Heart right ventricle (tissue), 16 donors: ENCODE data around the gene CREBBP. TPM values are rescaled to one million over a fixed set of nuclear protein-coding genes. Genes with fewer than 3 reads are reported as not detected.

ENCODE experiments used
- ATAC-seq, 8 donors: fragments of 200-7000 bp; cut with Tn5 transposase; one replicate each; pipeline ENCODE4 v1.9.1; 2020; ENCODE audit warnings: mild to moderate bottlenecking in 8 of 8, moderate library complexity in 8 of 8, moderate number of reproducible peaks in 1 of 8
- DNase-seq, 2 donors: peaks; one replicate each; pipeline ENCODE4 v3.0.0-alpha.2; 2020
- H3K27ac ChIP-seq, 10 donors: fragments of 200-600 bp; sonication (generic) in 2 of 10; one replicate each; pipeline versions ENCODE4 v1.5.0 to v1.8.0; 2020 to 2022; ENCODE audit warnings: mild to moderate bottlenecking in 3 of 10
- H3K27me3 ChIP-seq, 7 donors: fragments of 200-600 bp; one replicate each; pipeline ENCODE4 v1.8.0; 2021 to 2022; ENCODE audit warnings: mild to moderate bottlenecking in 2 of 7
- H3K36me3 ChIP-seq, 9 donors: fragments of 200-600 bp; sonication (generic) in 1 of 9; one replicate each; pipeline versions ENCODE4 v1.5.0 to v1.8.0; 2020 to 2022; ENCODE audit warnings: mild to moderate bottlenecking in 2 of 9
- H3K4me1 ChIP-seq, 9 donors: fragments of 200-600 bp; sonication (generic) in 1 of 9; one replicate each; pipeline versions ENCODE4 v1.5.0 to v1.8.0; 2020 to 2022; ENCODE audit warnings: mild to moderate bottlenecking in 4 of 9
- H3K4me3 ChIP-seq, 10 donors: fragments of 200-600 bp; sonication (generic) in 2 of 10; one replicate each; pipeline versions ENCODE4 v1.5.0 to v1.8.0; 2020 to 2022; ENCODE audit warnings: mild to moderate bottlenecking in 7 of 10, moderate library complexity in 2 of 10
- H3K9me3 ChIP-seq, 11 donors: fragments of 200-600 bp in 10 of 11; sonication (generic) in 2 of 11; one replicate each; pipeline versions ENCODE4 v1.5.0 to v1.8.0; 2013 to 2022; ENCODE audit warnings: mild to moderate bottlenecking in 2 of 11, control low read depth in 1 of 11, moderate library complexity in 1 of 11
- CTCF ChIP-seq, 9 donors: fragments of 200-600 bp; sonication (generic) in 2 of 9; IDR thresholded peaks; one replicate each; pipeline versions ENCODE4 v1.5.0 to v1.8.0; 2021 to 2022; ENCODE audit warnings: antibody characterized with exemption in 9 of 9, mild to moderate bottlenecking in 5 of 9, moderate library complexity in 1 of 9
- WGBS, 2 donors: extraction: QIAGEN DNeasy Blood & Tissue Kit; methylation state at CpG; one replicate each; pipeline ENCODE4 v1.1.7; 2013; ENCODE audit warnings: inconsistent platforms in 1 of 2; 5-methylcytosine and 5-hydroxymethylcytosine counted together
- intact Hi-C, 10 donors: fragments of 100-400 bp; cut with DNase I; formaldehyde crosslinking; loops; one replicate each; pipeline versions ENCODE4 v1.11.1 to v1.14.2; 2022
- polyA plus RNA-seq, 2 donors: library from polyadenylated mRNA; stranded (reverse); fragments of 200-250 nt; gene quantifications; one replicate each; pipeline ENCODE4 v1.2.3, GENCODE V29; 2013
- total RNA-seq, 10 donors: library from RNA; stranded (reverse); fragmentation: NEBNext Ultra II Directional in 3 of 10; extraction: Animal tissue kit (Norgen Biotek cat#: 25700) in 3 of 10; gene quantifications; one replicate each; pipeline versions ENCODE4 v1.2.1 to v1.2.4, GENCODE V29; 2021 to 2023
- donor health status: Arrhythmogenic right ventricular cardiomyopathy.
- donor health status: ischemic (EF 13 %, LVEDD 7.1; RV severe dilation, severe dysfunction).
- donor health status: healthy with polysubstance abuse.
- donor health status: DM: no; HTN: yes; CAD: no.
- donor health status: DM: no; HTN: no; CAD: no.
- donor health status: ischemic (EF 25% LVEDD 6.9; RV normal size, moderate dysfunction).
- donor health status: ischemic (EF 25% LVEDD 5.7; RV mildly dilated, moderate dysfunction).
- donor health status: healthy.
- donor health status: DM: yes; HTN: yes; CAD: no.
- donor health status: Ischemic cardiomyopathy.
- donor health status: ischemic (EF 35%, LVEDD 5.7; RV mildly dilated, moderate dysfunction).
- donor health status: nonischemic (EF 11% LVEDD 7.7; RV severe dilation, severe dysfunction).
- donor health status: DM: yes; HTN: yes; CAD: no.
- donor health status: PGD.
- donor health status: ischemic (EF 29% LVEDD 5.4; RV normal size, mild dysfunction).
- donor health status: nonischemic (EF 23%, LVEDD 6.1; RV moderate dilation, normal function).

Gene CREBBP
- total and polyA plus RNA-seq, 12 donors, result 6.3 to 51.5 (median 41.0) TPM

GRCh38 chr16:3874794-3875692, 5.5 kb downstream of the CREBBP start:
- DNase-seq, result no peak
- no peak overlapping the region for H3K4me3 ChIP-seq
- H3K4me1 ChIP-seq, result peaks cover 36 to 92% (median 87%) of the 10 kb centered on the region in 9 donors
- intact Hi-C loops, result loop anchor here (5.0 to 10.0 kb wide), 9 partner anchors 78 to 183 kb away; no protein-coding TSS in a partner anchor
- H3K36me3 ChIP-seq, result peaks cover 0 to 6% (median 0%) of the 10 kb centered on the region in 9 donors
- WGBS, 2 donors, result 76 to 78% methylated on average over 15 of the region's 15 CpGs
- no peak overlapping the region for H3K27ac ChIP-seq
- no peaks in the 10 kb centered on the region for H3K27me3 ChIP-seq
- ATAC-seq, result no peak
- no peaks in the 10 kb centered on the region for H3K9me3 ChIP-seq
- no peak for TF ChIP-seq CTCF (IDR thresholded peaks at IDR 0.05)

DNA sequence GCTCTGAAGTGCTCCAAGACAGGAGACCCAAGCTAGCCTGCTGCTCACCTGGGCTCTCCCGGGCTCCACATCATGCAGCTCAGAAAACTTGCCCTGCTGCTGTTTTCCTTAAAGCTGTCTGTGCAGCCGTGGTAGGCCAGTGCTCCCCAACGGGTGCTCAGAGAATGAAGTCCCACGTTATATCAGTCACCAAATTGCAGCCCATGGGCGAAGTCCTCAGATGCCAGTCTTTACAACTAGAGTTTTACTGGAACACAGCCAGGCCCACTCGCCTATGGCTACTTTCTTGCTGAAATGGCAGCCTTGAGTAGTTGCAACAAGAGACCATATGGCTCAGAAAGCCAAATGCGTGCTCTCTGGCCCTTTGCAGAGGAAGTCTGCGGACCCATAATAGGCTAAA, 6.3 kb downstream of the CREBBP start:
- Histone ChIP-seq H3K9me3 (no peaks in the 10 kb centered on the region), H3K27me3 (no peaks in the 10 kb centered on the region), H3K4me3 (no peak overlapping the region), H3K4me1 (peaks cover 36 to 99% (median 93%) of the 10 kb centered on the region in 9 donors), H3K27ac (peak overlapping the region in 1 of 10 donors; percentile 26), H3K36me3 (peaks cover 0 to 6% (median 0%) of the 10 kb centered on the region in 9 donors)
- no peak for DNase-seq
- no peak for ATAC-seq
- no peak for TF ChIP-seq CTCF (IDR thresholded peaks at IDR 0.05)
- WGBS, 2 donors, result 74% methylated on average over 8 of the region's 8 CpGs
- intact Hi-C loops, result loop anchor here in 3 of 10 donors (10.0 kb wide), 3 partner anchors 89 to 179 kb away; no protein-coding TSS in a partner anchor

GRCh38 chr16:3873482-3874173, 6.9 kb downstream of the CREBBP start:
- 66 to 70% methylated on average over 13 of the region's 13 CpGs for WGBS, 2 donors
- no peak for TF ChIP-seq CTCF (IDR thresholded peaks at IDR 0.05)
- DNase-seq, result no peak
- intact Hi-C loops, result loop anchor here in 3 of 10 donors (10.0 kb wide), 3 partner anchors 89 to 179 kb away; no protein-coding TSS in a partner anchor
- Histone ChIP-seq H3K36me3 (peaks cover 0 to 6% (median 0%) of the 10 kb centered on the region in 9 donors), H3K27me3 (no peaks in the 10 kb centered on the region), H3K9me3 (no peaks in the 10 kb centered on the region), H3K27ac (peak overlapping the region in 4 of 10 donors; percentile 1 to 38 (median 14)), H3K4me3 (no peak overlapping the region), H3K4me1 (peaks cover 36 to 99% (median 96%) of the 10 kb centered on the region in 9 donors)
- peak in 5 of 8 donors; percentile 7 to 63 (median 27) for ATAC-seq
